Stimulated activated effector memory CD8-positive, alpha-beta T cell treated with anti-CD3 and anti-CD28 coated beads, Interleukin-12 subunit alpha, Interleukin-12 subunit beta, amount 100 ng/mL, for 72 hours (primary cell): ENCODE measurements around the gene PTBP3.

Experiments used
- ATAC-seq: fragments of 150-1000 bp; cut with Tn5 transposase; 2 replicates; pipeline ENCODE4 v1.10.0; 2021
- DNase-seq, 2 donors: peaks; one replicate each; pipeline ENCODE4 v3.0.0; 2021 to 2022; ENCODE audit warnings: low spot score in 2 of 2
- H3K27ac Mint-ChIP-seq: one replicate; pipeline ENCODE4 v1.8.0; 2022; ENCODE audit warnings: mild to moderate bottlenecking, mixed read lengths
- H3K36me3 Mint-ChIP-seq: one replicate; pipeline ENCODE4 v1.8.0; 2022; ENCODE audit warnings: mild to moderate bottlenecking, mixed read lengths
- H3K4me1 Mint-ChIP-seq: one replicate; pipeline ENCODE4 v1.8.0; 2022; ENCODE audit warnings: mixed read lengths
- H3K4me3 Mint-ChIP-seq: one replicate; pipeline ENCODE4 v1.8.0; 2022; ENCODE audit warnings: mild to moderate bottlenecking, mixed read lengths
- H3K9me3 Mint-ChIP-seq: one replicate; pipeline ENCODE4 v1.8.0; 2022; ENCODE audit warnings: mixed read lengths

Gene PTBP3

GRCh38 chr9:112169368-112169767, 164.1 kb downstream of the PTBP3 start:
- no peak overlapping the region for H3K27ac Mint-ChIP-seq
- no peaks in the 10 kb centered on the region for H3K9me3 Mint-ChIP-seq
- ATAC-seq (no peak), DNase-seq (no peak)
- no peaks in the 10 kb centered on the region for H3K36me3 Mint-ChIP-seq
- H3K4me1 Mint-ChIP-seq: peaks cover 63% of the 10 kb centered on the region
- no peak overlapping the region for H3K4me3 Mint-ChIP-seq

- Mint-ChIP-seq H3K36me3 (no peaks in the 10 kb centered on the region), H3K4me1 (peaks cover 56% of the 10 kb centered on the region), H3K27ac (no peak overlapping the region), H3K9me3 (no peaks in the 10 kb centered on the region), H3K4me3 (no peak overlapping the region)
- ATAC-seq (no peak), DNase-seq (no peak)
These were observed 165.2 kb downstream of the PTBP3 start for GRCh38 chr9:112168197-112168596.
